Ovary (tissue), 3 donors: ENCODE results near the gene U2SURP.

Experiments used
- CTCF ChIP-seq, 3 donors: fragments of 450-650 bp in 2 of 3; fragments of 200-600 bp in 1 of 3; IDR thresholded peaks; one replicate each; pipeline versions ENCODE4 v1.5.1 to v1.8.0; 2016 to 2022; ENCODE audit warnings: antibody characterized with exemption in 3 of 3, mild to moderate bottlenecking in 1 of 3
- EP300 ChIP-seq: sonication (generic); formaldehyde crosslinking; IDR thresholded peaks from one replicate; pipeline ENCODE4 v1.6.1; 2017; ENCODE audit warnings: antibody characterized with exemption
- donor health status: DM: no; HTN: no; CAD: no.

GRCh38 chr3:142962175-142962519, 39.2 kb upstream of the U2SURP start:
- TF ChIP-seq CTCF (IDR thresholded peaks at IDR 0.05), result no peak
- TF ChIP-seq EP300, result no peak
